HepG2 (cell line): ENCODE results near the gene CEP78. TPM values are rescaled to one million over a fixed set of nuclear protein-coding genes. Genes with fewer than 3 reads are reported as not detected.
A peak's percentile ranks its signal among the peaks of the same experiment; 100 is the strongest.

Experiments used
- ATAC-seq: fragments of 200-7000 bp; cut with Tn5 transposase; 3 replicates; pipeline ENCODE4 v1.9.1; 2020; ENCODE audit warnings: mild to moderate bottlenecking, moderate library complexity
- Bru-seq: library from RNA; stranded (reverse); fragments of 400-500 nt; gene quantifications from one replicate; lab custom pipeline; 2021; lab: Mats Ljungman, UMichigan
- BruChase-seq, 2 experiments: library from RNA; stranded (reverse); fragments of 400-500 nt; gene quantifications; one replicate each; lab custom pipeline; 2021; lab: Mats Ljungman, UMichigan
- BruUV-seq: library from RNA; stranded (reverse); fragments of 400-500 nt; replicated peaks from 2 replicates; lab custom pipeline; 2021; lab: Mats Ljungman, UMichigan
- CTCF ChIA-PET: fragments of 300-600 bp; formaldehyde crosslinking; extraction: SDS; loops from one replicate; lab custom pipeline; 2021; ENCODE audit warnings: low total read pairs, inconsistent platforms, low intra/inter-chr PET ratio; lab: Yijun Ruan, JAX
- POLR2A ChIA-PET: fragments of 350-600 bp; sonication (Branson Sonifier 250); formaldehyde crosslinking; loops from one replicate; lab custom pipeline; 2020; ENCODE audit warnings: antibody characterized with exemption, inconsistent platforms; lab: Yijun Ruan, JAX
- DNase-seq: peaks from one replicate; pipeline ENCODE4 v3.0.0-alpha.2; 2015; ENCODE audit warnings: low spot score
- FAIRE-seq: peaks from 3 replicates; lab custom pipeline; 2011; peaks lifted over from hg19 to GRCh38; lab: Jason Lieb, UNC
- H2AFZ ChIP-seq: one replicate; pipeline ENCODE4 v1.6.1; 2011; ENCODE audit warnings: low read length, inconsistent platforms
- H3K27ac ChIP-seq: fragments of 300-600 bp; 3 replicates; pipeline ENCODE4 v1.8.0; 2011; ENCODE audit warnings: mixed run types, mild to moderate bottlenecking, mixed read lengths, low read length, inconsistent platforms; ENCODE audit not compliant: insufficient read depth; ENCODE audit errors: extremely low read length
- H3K27me3 ChIP-seq, 2 experiments: fragments of 200-600 bp in 1 of 2; 2 replicates in 1 of 2; 3 replicates in 1 of 2; pipeline versions ENCODE4 v1.6.0 to v1.8.0; 2011; ENCODE audit warnings: low read length in 2 of 2, mild to moderate bottlenecking in 2 of 2, moderate library complexity in 2 of 2, inconsistent platforms in 1 of 2; ENCODE audit not compliant: insufficient read depth in 2 of 2, control insufficient read depth in 1 of 2
- H3K36me3 ChIP-seq, 2 experiments: fragments of 200-600 bp in 1 of 2; replicated peaks in 1 of 2; 2 replicates in 1 of 2; 3 replicates in 1 of 2; pipeline versions ENCODE4 v1.5.1 to v1.8.0; 2011; ENCODE audit warnings: low read length in 2 of 2, inconsistent platforms in 1 of 2; ENCODE audit not compliant: insufficient read depth in 2 of 2, control insufficient read depth in 1 of 2
- H3K4me1 ChIP-seq: 2 replicates; pipeline ENCODE4 v1.5.1; 2012; ENCODE audit warnings: low read length, inconsistent platforms; ENCODE audit not compliant: insufficient read depth
- H3K4me2 ChIP-seq: 2 replicates; pipeline ENCODE4 v1.6.0; 2011; ENCODE audit warnings: low read depth, low read length, inconsistent platforms
- H3K4me3 ChIP-seq, 3 experiments: fragments of 200-600 bp in 1 of 3; sonication (generic), shearing (Covaris generic) in 1 of 3; replicated peaks in 1 of 3; 2 replicates each; pipeline ENCODE4 v1.5.1; 2011 to 2016; ENCODE audit warnings: low read length in 3 of 3, inconsistent platforms in 2 of 3, low read depth in 2 of 3, mild to moderate bottlenecking in 2 of 3, control low read depth in 1 of 3, mixed read lengths in 1 of 3; ENCODE audit not compliant: insufficient read depth in 1 of 3
- H3K79me2 ChIP-seq: one replicate; pipeline ENCODE4 v1.6.1; 2011; ENCODE audit warnings: low read length, inconsistent platforms; ENCODE audit not compliant: insufficient read depth
- H3K9ac ChIP-seq: 2 replicates; pipeline ENCODE4 v1.6.0; 2011; ENCODE audit warnings: mild to moderate bottlenecking, low read depth, low read length, inconsistent platforms; ENCODE audit not compliant: insufficient read depth
- H3K9me3 ChIP-seq: 2 replicates; pipeline ENCODE4 v1.5.1; 2012; ENCODE audit warnings: mild to moderate bottlenecking, low read length
- H4K20me1 ChIP-seq: 2 replicates; pipeline ENCODE4 v1.6.0; 2011; ENCODE audit warnings: inconsistent platforms, mild to moderate bottlenecking, low read length, moderate library complexity; ENCODE audit not compliant: insufficient read depth
- ATF3 ChIP-seq: sonication (generic); formaldehyde crosslinking; IDR thresholded peaks from 2 replicates; pipeline ENCODE4 v1.4.0; 2020; ENCODE audit warnings: missing genetic modification reagents
- MEIS1 ChIP-seq: sonication (generic); formaldehyde crosslinking; IDR thresholded peaks from 2 replicates; pipeline ENCODE4 v1.9.0; 2021; ENCODE audit warnings: mild to moderate bottlenecking, missing genetic modification reagents, moderate library complexity, borderline replicate concordance
- MTF1 ChIP-seq: sonication (generic); formaldehyde crosslinking; IDR thresholded peaks from 2 replicates; pipeline ENCODE4 v1.5.0; 2020; ENCODE audit warnings: missing genetic modification reagents
- NCOA5 ChIP-seq: sonication (generic); formaldehyde crosslinking; IDR thresholded peaks from 2 replicates; pipeline ENCODE4 v1.4.0; 2020; ENCODE audit warnings: missing genetic modification reagents
- PRMT3 ChIP-seq: sonication (generic); formaldehyde crosslinking; IDR thresholded peaks from 2 replicates; pipeline ENCODE4 v1.8.1; 2022; ENCODE audit warnings: low read depth, mild to moderate bottlenecking, moderate library complexity, missing genetic modification reagents, borderline replicate concordance
- TFDP1 ChIP-seq: IDR thresholded peaks from 2 replicates; pipeline ENCODE4 v1.6.1; 2016; ENCODE audit warnings: missing compliant biosample characterization, missing genetic modification reagents, borderline replicate concordance
- XBP1 ChIP-seq: sonication (generic); formaldehyde crosslinking; IDR thresholded peaks from 2 replicates; pipeline ENCODE4 v1.5.0; 2020; ENCODE audit warnings: missing genetic modification reagents
- ZBTB10 ChIP-seq: sonication (generic); formaldehyde crosslinking; IDR thresholded peaks from 2 replicates; pipeline ENCODE4 v1.4.0; 2020; ENCODE audit warnings: missing genetic modification reagents, borderline replicate concordance
- ZNF563 ChIP-seq: sonication (generic); formaldehyde crosslinking; IDR thresholded peaks from 2 replicates; pipeline ENCODE4 v1.8.0; 2022; ENCODE audit warnings: mild to moderate bottlenecking, moderate library complexity, missing genetic modification reagents
- ZNF672 ChIP-seq: sonication (generic); formaldehyde crosslinking; IDR thresholded peaks from 2 replicates; pipeline ENCODE4 v1.8.1; 2022; ENCODE audit warnings: missing genetic modification reagents
- ZNF768 ChIP-seq: sonication (generic); formaldehyde crosslinking; IDR thresholded peaks from 2 replicates; pipeline ENCODE4 v1.4.0; 2020; ENCODE audit warnings: missing genetic modification reagents
- ZNF83 ChIP-seq: sonication (generic); formaldehyde crosslinking; IDR thresholded peaks from 2 replicates; pipeline ENCODE4 v1.4.0; 2020; ENCODE audit warnings: missing genetic modification reagents, mild to moderate bottlenecking, borderline replicate concordance
- WGBS: methylation state at CpG from one replicate; pipeline ENCODE4 v1.1.6; 2017; ENCODE audit warnings: low lambda C conversion rate; 5-methylcytosine and 5-hydroxymethylcytosine counted together
- in situ Hi-C: cut with HindIII; loops from 2 replicates; pipeline ENCODE4 v1.10.0; 2017; ENCODE audit warnings: low pct_unique_long_range_greater_than_20kb; ENCODE audit not compliant: extremely low pct_ligation_motif_present
- intact Hi-C: fragments of 100-400 bp; cut with micrococcal nuclease; formaldehyde crosslinking; loops from one replicate; pipeline ENCODE4 v1.10.0; 2022; ENCODE audit not compliant: unreplicated experiment
- long read RNA-seq, 2 experiments: library from RNA in 1 of 2; library from polyadenylated mRNA in 1 of 2; stranded (forward) in 1 of 2; unstranded in 1 of 2; transcript quantifications; one replicate each; pipeline ENCODE4 v2.0.0, GENCODE V29; 2019 to 2022
- polyA minus RNA-seq, 3 experiments: library from RNA; depleted of rRNA, polyadenylated mRNA; stranded (reverse); fragments of >200 nt; gene quantifications; 2 replicates each; pipeline ENCODE4 v1.2.3, GENCODE V29; 2011; ENCODE audit warnings: low replicate concordance in 1 of 3
- polyA plus RNA-seq, 8 experiments: library from polyadenylated mRNA; depleted of rRNA in 3 of 8; stranded (reverse) in 7 of 8; unstranded in 1 of 8; fragments of >200 nt; fragmentation: Illumina TruSeq in 4 of 8; extraction: Trizol in 4 of 8; gene quantifications; 2 replicates each; pipeline versions ENCODE4 v1.2.1 to v1.2.3, GENCODE V29; 2011 to 2016; ENCODE audit warnings: low read depth in 4 of 8, missing spikeins in 1 of 8, mixed read lengths in 1 of 8; ENCODE audit not compliant: insufficient read depth in 1 of 8
- total RNA-seq, 5 experiments: library from RNA; depleted of rRNA; stranded (reverse); fragments of >200 nt; fragmentation: Illumina TruSeq; extraction: Trizol; gene quantifications; 2 replicates each; pipeline ENCODE4 v1.2.3, GENCODE V29; 2016; ENCODE audit warnings: low read depth in 1 of 5

CEP78 gene
- total RNA-seq (2016; rRNA removed; fragmentation: Illumina TruSeq; extraction: Trizol) (30.8 and 38.3 TPM in 2 replicates), polyA plus RNA-seq (2011; rRNA removed) (4.0 and 5.1 TPM in 2 replicates), polyA minus RNA-seq (2011; rRNA and poly(A)+ RNA removed; ENCODE audit: low replicate concordance) (9.1 and 10.5 TPM in 2 replicates), Bru-seq, nascent RNA (percentile 59 among the genes with signal in this experiment), BruChase-seq, experiment 1, labeled RNA remaining after a 6-hour chase (percentile 60 among the genes with signal in this experiment), BruChase-seq, experiment 2, labeled RNA remaining after a 2-hour chase (percentile 60 among the genes with signal in this experiment)
- 2.6 and 2.7 TPM in 2 replicates for total RNA-seq (2016; cell fraction: cytosol; rRNA removed; fragmentation: Illumina TruSeq; extraction: Trizol; ENCODE audit: low read depth)
- total RNA-seq (2016; cell fraction: insoluble cytoplasmic fraction; rRNA removed; fragmentation: Illumina TruSeq; extraction: Trizol), result 31.0 and 36.1 TPM in 2 replicates
- 13.2 and 13.7 TPM in 2 replicates for total RNA-seq (2016; cell fraction: membrane; rRNA removed; fragmentation: Illumina TruSeq; extraction: Trizol)
- 30.7 and 32.0 TPM in 2 replicates for total RNA-seq (2016; cell fraction: nucleus; rRNA removed; fragmentation: Illumina TruSeq; extraction: Trizol)
- polyA plus RNA-seq (2011; cell fraction: cytosol; rRNA removed), result 2.1 and 2.8 TPM in 2 replicates
- 4.8 and 5.6 TPM in 2 replicates for polyA plus RNA-seq (2011; cell fraction: nucleus; rRNA removed)
- 5.0 and 9.6 TPM in 2 replicates for polyA plus RNA-seq (2012)
- 1.9 and 2.3 TPM in 2 replicates for polyA plus RNA-seq (2016; cell fraction: cytosol; fragmentation: Illumina TruSeq; extraction: Trizol; ENCODE audit: low read depth)
- 22.9 and 23.5 TPM in 2 replicates for polyA plus RNA-seq (2016; cell fraction: insoluble cytoplasmic fraction; fragmentation: Illumina TruSeq; extraction: Trizol; ENCODE audit: low read depth)
- 5.8 and 7.0 TPM in 2 replicates for polyA plus RNA-seq (2016; cell fraction: membrane; fragmentation: Illumina TruSeq; extraction: Trizol; ENCODE audit: low read depth)
- 30.4 and 34.3 TPM in 2 replicates for polyA plus RNA-seq (2016; cell fraction: nucleus; fragmentation: Illumina TruSeq; extraction: Trizol; ENCODE audit: insufficient read depth, low read depth)
- 6.1 and 6.5 TPM in 2 replicates for polyA minus RNA-seq (2011; cell fraction: cytosol; rRNA and poly(A)+ RNA removed)
- 23.4 and 25.1 TPM in 2 replicates for polyA minus RNA-seq (2011; cell fraction: nucleus; rRNA and poly(A)+ RNA removed)
- long read RNA-seq, experiment 1, partial matches to known transcripts, result 2 of 12 reads
- long read RNA-seq, experiment 1, other reads (novel, unspliced or antisense), result 7 of 12 reads
- long read RNA-seq, experiment 2, partial matches to known transcripts, result 0 of 3 reads
- long read RNA-seq, experiment 2, other reads (novel, unspliced or antisense), result 3 of 3 reads

- POLR2A ChIA-PET, result interaction anchor here (1.0 to 2.4 kb wide), 2 partner anchors 60 to 65 kb away, joined by 3 to 14 read pairs; partner anchors contain the start of gene PSAT1
- WGBS, result 0% methylated on average over 19 of the region's 87 CpGs
- peak within 1 kb of the TSS; percentile 84 for H3K9ac ChIP-seq
- H3K36me3 ChIP-seq, result 0 out of 5 replicates have a peak, but pooled peaks cover 0 to 5% of the 10 kb centered on the region in 2 experiments
- no peaks in the 10 kb centered on the region for H4K20me1 ChIP-seq
- ATAC-seq, result peak; percentile 96
- in situ Hi-C loops, result no loop called here
- H3K4me3 ChIP-seq, result peak within 1 kb of the TSS; percentile 80 to 96 (median 87)
- peak within 1 kb of the TSS; percentile 80 for H3K27ac ChIP-seq
- peaks cover 9% of the 10 kb centered on the region for H3K79me2 ChIP-seq
- DNase-seq, result peak; percentile 89
- H3K4me2 ChIP-seq, result peak within 1 kb of the TSS; percentile 89
- peaks cover 49% of the 10 kb centered on the region for H3K4me1 ChIP-seq
- TSS peak; percentile 73 for BruUV-seq
- CTCF ChIA-PET, result no interaction called here
- H2AFZ ChIP-seq, result peak within 1 kb of the TSS; percentile 91
- intact Hi-C loops, result loop anchor here (2.0 kb wide), 2 partner anchors 205 to 259 kb away; partner anchors contain the start of gene GNAQ
- H3K27me3 ChIP-seq, result no peaks in the 10 kb centered on the region
- no peaks in the 10 kb centered on the region for H3K9me3 ChIP-seq
- peak; percentile 95 for FAIRE-seq
- 0 out of 2 replicates have a peak, but pooled peaks have one; percentile 51 for TF ChIP-seq ZNF83 (CRISPR knock-in tag)
- TF ChIP-seq ZNF672, result no peak
- 0 out of 2 replicates have a peak, but pooled peaks have one; percentile 36 for TF ChIP-seq MTF1 (CRISPR knock-in tag)
- peak; percentile 82; the same call in 1 of the 2 replicates for TF ChIP-seq MEIS1 (CRISPR knock-in tag)
- TF ChIP-seq ZNF768 (CRISPR knock-in tag), result no peak
- no peak for TF ChIP-seq NCOA5 (CRISPR knock-in tag)
- TF ChIP-seq ZNF563, result peak; percentile 58; the same call in 1 of the 2 replicates
- no peak for TF ChIP-seq ZBTB10 (CRISPR knock-in tag)
- no peak for TF ChIP-seq ATF3
- no peak for TF ChIP-seq XBP1 (CRISPR knock-in tag)
- TF ChIP-seq PRMT3 (CRISPR knock-in tag), result no peak
- TF ChIP-seq TFDP1 (CRISPR knock-in tag), result peak; percentile 96
Observed at GRCh38 chr9:78235762-78236550, at the start of gene CEP78. TSS of gene CEP78 (plus strand) at chr9:78236075. CDS start at chr9:78236351, 276 bp downstream.
